ENCODE data around the gene CCDC85B.

DNA sequence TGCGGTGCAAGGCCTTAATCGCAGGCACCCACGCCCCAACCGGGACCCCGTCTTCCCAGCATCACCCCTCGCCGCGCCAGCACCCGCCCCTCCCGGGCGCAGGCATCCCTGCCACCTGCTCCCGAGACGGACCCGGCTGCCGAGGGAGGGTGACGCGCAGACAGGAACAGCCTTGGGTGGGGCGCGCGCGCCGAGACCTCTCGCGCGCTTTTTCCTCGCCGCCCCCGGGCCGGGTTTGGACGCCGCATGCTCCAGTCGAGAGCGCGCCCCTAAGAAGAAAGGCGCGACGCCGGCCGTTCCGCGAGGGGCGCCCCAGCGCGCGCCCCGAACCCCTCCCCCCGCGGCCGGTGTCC is 33.0 kb upstream of the CCDC85B start:
- TF ChIP-seq EZH2 (IDR thresholded peaks at IDR 0.05) (no peak), POLR2AphosphoS5 (IDR thresholded peaks at IDR 0.05; ENCODE audit: borderline replicate concordance, low read depth, low read length) (no peak), FOXP2 (optimal IDR thresholded peaks at IDR 0.05; ENCODE audit: control extremely low read depth, extremely low read length, insufficient read depth) (no peak)

All from SK-N-MC (cell line).